OCI-LY1 (cell line): ENCODE measurements around the gene C13orf46.

Source experiments
- EZH2 ChIP-seq: fragments of 200-600 bp; sonication (generic), shearing (Covaris generic); IDR thresholded peaks from 2 replicates; pipeline ENCODE4 v1.8.0; 2017; ENCODE audit warnings: borderline replicate concordance, mixed run types, mild to moderate bottlenecking, antibody characterized with exemption, low read length, moderate library complexity, mixed read lengths
- TF ChIP-seq, protein P1 (sequence below): fragments of 200-600 bp; sonication (generic), shearing (Covaris generic); IDR thresholded peaks from 2 replicates; pipeline ENCODE4 v1.5.1; 2017; ENCODE audit warnings: mild to moderate bottlenecking, antibody characterized with exemption, low read length, moderate library complexity, mixed read lengths

GRCh38 chr13:113945857-113946408, 27.9 kb downstream of the C13orf46 start:
- TF ChIP-seq, protein P1, sequence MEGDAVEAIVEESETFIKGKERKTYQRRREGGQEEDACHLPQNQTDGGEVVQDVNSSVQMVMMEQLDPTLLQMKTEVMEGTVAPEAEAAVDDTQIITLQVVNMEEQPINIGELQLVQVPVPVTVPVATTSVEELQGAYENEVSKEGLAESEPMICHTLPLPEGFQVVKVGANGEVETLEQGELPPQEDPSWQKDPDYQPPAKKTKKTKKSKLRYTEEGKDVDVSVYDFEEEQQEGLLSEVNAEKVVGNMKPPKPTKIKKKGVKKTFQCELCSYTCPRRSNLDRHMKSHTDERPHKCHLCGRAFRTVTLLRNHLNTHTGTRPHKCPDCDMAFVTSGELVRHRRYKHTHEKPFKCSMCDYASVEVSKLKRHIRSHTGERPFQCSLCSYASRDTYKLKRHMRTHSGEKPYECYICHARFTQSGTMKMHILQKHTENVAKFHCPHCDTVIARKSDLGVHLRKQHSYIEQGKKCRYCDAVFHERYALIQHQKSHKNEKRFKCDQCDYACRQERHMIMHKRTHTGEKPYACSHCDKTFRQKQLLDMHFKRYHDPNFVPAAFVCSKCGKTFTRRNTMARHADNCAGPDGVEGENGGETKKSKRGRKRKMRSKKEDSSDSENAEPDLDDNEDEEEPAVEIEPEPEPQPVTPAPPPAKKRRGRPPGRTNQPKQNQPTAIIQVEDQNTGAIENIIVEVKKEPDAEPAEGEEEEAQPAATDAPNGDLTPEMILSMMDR = no peak
- no peak for TF ChIP-seq EZH2
